ENCODE results near the gene COG8. TPM values are rescaled to one million over a fixed set of nuclear protein-coding genes. Genes with fewer than 3 reads are reported as not detected.

The COG8 gene
- total and polyA plus RNA-seq, 9 of the 15 experiments (the other 6 are each of a cell fraction or from before 2014, with no cell fraction given) = 3.7 to 42.6 (median 30.1) TPM

DNA sequence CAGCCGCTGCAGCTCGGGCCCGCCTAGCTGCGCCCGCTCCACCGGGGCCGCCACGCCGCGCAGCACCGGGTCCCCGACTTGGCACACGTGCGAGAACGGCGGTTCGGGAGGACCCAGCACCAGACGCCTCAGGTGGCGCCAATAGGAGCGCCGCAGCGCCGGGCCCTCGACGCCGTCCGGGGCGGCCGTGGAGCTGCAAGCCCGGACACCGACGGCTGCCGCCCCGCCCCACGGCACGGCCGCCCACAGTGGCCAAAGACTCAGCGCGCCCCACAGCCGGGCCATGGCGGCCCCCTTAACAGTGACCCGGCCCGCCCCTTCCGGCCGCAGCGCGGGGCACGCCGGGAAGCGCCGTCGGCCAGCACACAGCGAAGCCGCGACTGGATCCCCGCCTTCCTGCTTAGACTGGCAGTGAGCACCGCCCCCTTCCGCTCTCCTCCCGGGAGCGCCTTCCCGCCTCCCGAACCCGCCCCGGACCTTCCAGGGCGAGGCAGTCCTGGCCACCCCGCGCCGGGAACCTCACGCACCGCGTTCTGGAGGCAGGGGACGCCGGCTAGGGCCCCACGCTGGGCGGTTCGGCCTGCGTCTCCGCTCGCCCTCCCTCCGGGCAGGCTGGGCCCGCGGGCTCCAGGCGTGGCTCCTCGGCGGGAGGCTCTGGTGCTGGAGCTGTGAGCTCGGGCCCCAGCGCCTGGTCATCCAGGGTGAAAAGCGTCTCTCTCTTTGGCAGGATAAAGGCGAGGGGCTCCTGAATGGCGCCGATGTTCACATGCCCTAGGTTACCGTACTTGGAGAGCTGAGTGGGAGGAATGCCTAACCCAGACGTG is 8.9 kb downstream of the COG8 start, which contains the start of gene PDF (continued):
- TF ChIP-seq SMAD3 (CRISPR knock-in tag; conservative IDR thresholded peaks at IDR 0.05) = 0 out of 2 replicates have a peak, but pooled peaks have one; percentile 41
- TF ChIP-seq HMGN3 (IDR thresholded peaks at IDR 0.05; ENCODE audit: borderline replicate concordance, extremely low read depth, insufficient read length, low read depth, low read length) = peak; percentile 91
- peak; percentile 1; the same call in 1 of the 2 replicates for TF ChIP-seq TCF3 (CRISPR knock-in tag; IDR thresholded peaks at IDR 0.05)
- TF ChIP-seq CBX1 (IDR thresholded peaks at IDR 0.05; ENCODE audit: low read depth) = peak; percentile 87
- TF ChIP-seq WHSC1 (IDR thresholded peaks at IDR 0.05; ENCODE audit: low read length) = no peak
- TF ChIP-seq, protein P1, sequence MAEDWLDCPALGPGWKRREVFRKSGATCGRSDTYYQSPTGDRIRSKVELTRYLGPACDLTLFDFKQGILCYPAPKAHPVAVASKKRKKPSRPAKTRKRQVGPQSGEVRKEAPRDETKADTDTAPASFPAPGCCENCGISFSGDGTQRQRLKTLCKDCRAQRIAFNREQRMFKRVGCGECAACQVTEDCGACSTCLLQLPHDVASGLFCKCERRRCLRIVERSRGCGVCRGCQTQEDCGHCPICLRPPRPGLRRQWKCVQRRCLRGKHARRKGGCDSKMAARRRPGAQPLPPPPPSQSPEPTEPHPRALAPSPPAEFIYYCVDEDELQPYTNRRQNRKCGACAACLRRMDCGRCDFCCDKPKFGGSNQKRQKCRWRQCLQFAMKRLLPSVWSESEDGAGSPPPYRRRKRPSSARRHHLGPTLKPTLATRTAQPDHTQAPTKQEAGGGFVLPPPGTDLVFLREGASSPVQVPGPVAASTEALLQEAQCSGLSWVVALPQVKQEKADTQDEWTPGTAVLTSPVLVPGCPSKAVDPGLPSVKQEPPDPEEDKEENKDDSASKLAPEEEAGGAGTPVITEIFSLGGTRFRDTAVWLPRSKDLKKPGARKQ (CRISPR knock-in tag; IDR thresholded peaks at IDR 0.05) = no peak
- no peak for TF ChIP-seq RBM15 (IDR thresholded peaks at IDR 0.05; ENCODE audit: insufficient read depth, low read length)
- TF ChIP-seq TOE1 (IDR thresholded peaks at IDR 0.05; ENCODE audit: borderline replicate concordance) = no peak
- no peak for TF ChIP-seq TOE1 (CRISPR knock-in tag; IDR thresholded peaks at IDR 0.05; ENCODE audit: borderline replicate concordance, low read depth)
- TF ChIP-seq TCF7L2 (IDR thresholded peaks at IDR 0.05; ENCODE audit: low read depth, low read length) = no peak
- TF ChIP-seq, protein P2, sequence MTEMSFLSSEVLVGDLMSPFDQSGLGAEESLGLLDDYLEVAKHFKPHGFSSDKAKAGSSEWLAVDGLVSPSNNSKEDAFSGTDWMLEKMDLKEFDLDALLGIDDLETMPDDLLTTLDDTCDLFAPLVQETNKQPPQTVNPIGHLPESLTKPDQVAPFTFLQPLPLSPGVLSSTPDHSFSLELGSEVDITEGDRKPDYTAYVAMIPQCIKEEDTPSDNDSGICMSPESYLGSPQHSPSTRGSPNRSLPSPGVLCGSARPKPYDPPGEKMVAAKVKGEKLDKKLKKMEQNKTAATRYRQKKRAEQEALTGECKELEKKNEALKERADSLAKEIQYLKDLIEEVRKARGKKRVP (CRISPR knock-in tag; IDR thresholded peaks at IDR 0.05) = peak; percentile 74
- TF ChIP-seq FOXM1 (IDR thresholded peaks at IDR 0.05; ENCODE audit: low read depth) = no peak
- TF ChIP-seq FOXM1 (CRISPR knock-in tag; IDR thresholded peaks at IDR 0.05; ENCODE audit: low read depth) = no peak
- peak; percentile 32; the same call in 1 of the 2 replicates for TF ChIP-seq JUND (IDR thresholded peaks at IDR 0.05; ENCODE audit: borderline replicate concordance, low read depth, low read length)
- no peak; the same call in 2 of the 3 replicates for TF ChIP-seq JUND (tag; IDR thresholded peaks at IDR 0.05; ENCODE audit: borderline replicate concordance, low read depth, low read length)
- TF ChIP-seq, protein P3, sequence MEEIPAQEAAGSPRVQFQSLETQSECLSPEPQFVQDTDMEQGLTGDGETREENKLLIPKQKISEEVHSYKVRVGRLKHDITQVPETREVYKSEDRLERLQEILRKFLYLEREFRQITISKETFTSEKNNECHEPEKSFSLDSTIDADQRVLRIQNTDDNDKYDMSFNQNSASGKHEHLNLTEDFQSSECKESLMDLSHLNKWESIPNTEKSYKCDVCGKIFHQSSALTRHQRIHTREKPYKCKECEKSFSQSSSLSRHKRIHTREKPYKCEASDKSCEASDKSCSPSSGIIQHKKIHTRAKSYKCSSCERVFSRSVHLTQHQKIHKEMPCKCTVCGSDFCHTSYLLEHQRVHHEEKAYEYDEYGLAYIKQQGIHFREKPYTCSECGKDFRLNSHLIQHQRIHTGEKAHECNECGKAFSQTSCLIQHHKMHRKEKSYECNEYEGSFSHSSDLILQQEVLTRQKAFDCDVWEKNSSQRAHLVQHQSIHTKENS (CRISPR knock-in tag; IDR thresholded peaks at IDR 0.05) = no peak
- TF ChIP-seq GABPB2 (CRISPR knock-in tag; conservative IDR thresholded peaks at IDR 0.05) = no peak
- no peak for TF ChIP-seq SMARCC2 (IDR thresholded peaks at IDR 0.05; ENCODE audit: low read depth)
- TF ChIP-seq, protein P4, sequence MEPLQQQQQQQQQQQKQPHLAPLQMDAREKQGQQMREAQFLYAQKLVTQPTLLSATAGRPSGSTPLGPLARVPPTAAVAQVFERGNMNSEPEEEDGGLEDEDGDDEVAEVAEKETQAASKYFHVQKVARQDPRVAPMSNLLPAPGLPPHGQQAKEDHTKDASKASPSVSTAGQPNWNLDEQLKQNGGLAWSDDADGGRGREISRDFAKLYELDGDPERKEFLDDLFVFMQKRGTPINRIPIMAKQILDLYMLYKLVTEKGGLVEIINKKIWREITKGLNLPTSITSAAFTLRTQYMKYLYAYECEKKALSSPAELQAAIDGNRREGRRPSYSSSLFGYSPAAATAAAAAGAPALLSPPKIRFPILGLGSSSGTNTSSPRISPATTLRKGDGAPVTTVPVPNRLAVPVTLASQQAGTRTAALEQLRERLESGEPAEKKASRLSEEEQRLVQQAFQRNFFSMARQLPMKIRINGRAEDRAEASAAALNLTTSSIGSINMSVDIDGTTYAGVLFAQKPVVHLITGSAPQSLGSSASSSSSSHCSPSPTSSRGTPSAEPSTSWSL (CRISPR knock-in tag; IDR thresholded peaks at IDR 0.05; ENCODE audit: borderline replicate concordance) = no peak
- TF ChIP-seq ZSCAN32 (CRISPR knock-in tag; IDR thresholded peaks at IDR 0.05) = peak; percentile 18

All from K562 (cell line).